K562 treated with DMSO at 1 percent for 12 hours (cell line): ENCODE results near the gene AXIN1. TPM values are rescaled to one million over a fixed set of nuclear protein-coding genes. Genes with fewer than 3 reads are reported as not detected.

Source experiments
- total RNA-seq: library from RNA; unstranded; fragments of 300-600 nt; gene quantifications from 2 replicates; pipeline ENCODE4 v1.2.3, GENCODE V29; 2022; ENCODE audit not compliant: insufficient read depth

The AXIN1 gene, protein sequence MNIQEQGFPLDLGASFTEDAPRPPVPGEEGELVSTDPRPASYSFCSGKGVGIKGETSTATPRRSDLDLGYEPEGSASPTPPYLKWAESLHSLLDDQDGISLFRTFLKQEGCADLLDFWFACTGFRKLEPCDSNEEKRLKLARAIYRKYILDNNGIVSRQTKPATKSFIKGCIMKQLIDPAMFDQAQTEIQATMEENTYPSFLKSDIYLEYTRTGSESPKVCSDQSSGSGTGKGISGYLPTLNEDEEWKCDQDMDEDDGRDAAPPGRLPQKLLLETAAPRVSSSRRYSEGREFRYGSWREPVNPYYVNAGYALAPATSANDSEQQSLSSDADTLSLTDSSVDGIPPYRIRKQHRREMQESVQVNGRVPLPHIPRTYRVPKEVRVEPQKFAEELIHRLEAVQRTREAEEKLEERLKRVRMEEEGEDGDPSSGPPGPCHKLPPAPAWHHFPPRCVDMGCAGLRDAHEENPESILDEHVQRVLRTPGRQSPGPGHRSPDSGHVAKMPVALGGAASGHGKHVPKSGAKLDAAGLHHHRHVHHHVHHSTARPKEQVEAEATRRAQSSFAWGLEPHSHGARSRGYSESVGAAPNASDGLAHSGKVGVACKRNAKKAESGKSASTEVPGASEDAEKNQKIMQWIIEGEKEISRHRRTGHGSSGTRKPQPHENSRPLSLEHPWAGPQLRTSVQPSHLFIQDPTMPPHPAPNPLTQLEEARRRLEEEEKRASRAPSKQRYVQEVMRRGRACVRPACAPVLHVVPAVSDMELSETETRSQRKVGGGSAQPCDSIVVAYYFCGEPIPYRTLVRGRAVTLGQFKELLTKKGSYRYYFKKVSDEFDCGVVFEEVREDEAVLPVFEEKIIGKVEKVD
- total RNA-seq: 28.6 and 39.4 TPM in 2 replicates

DNA sequence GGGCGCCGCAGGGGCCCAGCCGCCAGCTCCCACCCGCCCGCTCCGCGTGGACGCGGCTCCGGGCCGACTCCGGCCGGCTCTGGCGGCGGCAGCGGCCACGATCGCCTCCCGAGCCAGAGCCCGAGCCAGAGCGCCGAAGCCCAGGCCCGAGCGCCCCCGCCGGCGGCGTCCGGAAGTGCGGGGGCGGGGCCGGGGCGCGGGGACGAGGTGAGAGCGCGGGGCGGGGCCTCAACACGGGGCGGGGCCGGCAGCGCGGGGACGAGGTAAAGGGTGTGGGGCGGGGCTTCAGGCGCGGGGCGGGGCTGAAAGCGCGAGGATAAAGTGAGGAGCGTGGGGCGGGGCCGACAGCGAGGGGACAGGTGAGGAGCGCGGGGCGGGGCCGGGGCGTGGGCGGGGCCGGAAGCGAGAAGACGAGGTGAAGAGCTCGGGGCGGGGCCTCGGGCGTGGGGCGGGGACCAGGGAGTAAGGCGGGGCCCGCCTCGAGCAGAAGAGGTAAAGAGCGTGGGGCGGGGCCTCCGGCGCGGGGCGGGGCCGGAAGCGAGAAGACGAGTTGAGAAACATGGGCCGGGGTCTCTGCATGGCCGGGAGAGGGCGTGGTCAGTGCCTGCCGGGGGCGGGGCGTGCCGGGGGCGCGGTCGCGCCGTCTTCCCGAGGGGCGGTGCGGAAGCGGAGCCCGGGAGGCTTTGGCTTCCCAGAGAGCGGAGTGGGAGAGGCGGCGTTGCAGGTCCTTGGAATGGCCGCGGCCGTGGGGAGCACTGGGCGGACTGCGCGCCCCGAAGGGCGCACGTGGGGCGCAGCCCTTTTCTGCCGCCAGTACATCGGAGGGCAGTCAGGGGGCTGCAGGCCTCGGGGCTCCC, at the start of gene AXIN1:
TSS of gene AXIN1 (minus strand) at position 177 of the 857 bp plus-strand sequence. CDS start 5,698 bp downstream, outside the sequence.

DNA sequence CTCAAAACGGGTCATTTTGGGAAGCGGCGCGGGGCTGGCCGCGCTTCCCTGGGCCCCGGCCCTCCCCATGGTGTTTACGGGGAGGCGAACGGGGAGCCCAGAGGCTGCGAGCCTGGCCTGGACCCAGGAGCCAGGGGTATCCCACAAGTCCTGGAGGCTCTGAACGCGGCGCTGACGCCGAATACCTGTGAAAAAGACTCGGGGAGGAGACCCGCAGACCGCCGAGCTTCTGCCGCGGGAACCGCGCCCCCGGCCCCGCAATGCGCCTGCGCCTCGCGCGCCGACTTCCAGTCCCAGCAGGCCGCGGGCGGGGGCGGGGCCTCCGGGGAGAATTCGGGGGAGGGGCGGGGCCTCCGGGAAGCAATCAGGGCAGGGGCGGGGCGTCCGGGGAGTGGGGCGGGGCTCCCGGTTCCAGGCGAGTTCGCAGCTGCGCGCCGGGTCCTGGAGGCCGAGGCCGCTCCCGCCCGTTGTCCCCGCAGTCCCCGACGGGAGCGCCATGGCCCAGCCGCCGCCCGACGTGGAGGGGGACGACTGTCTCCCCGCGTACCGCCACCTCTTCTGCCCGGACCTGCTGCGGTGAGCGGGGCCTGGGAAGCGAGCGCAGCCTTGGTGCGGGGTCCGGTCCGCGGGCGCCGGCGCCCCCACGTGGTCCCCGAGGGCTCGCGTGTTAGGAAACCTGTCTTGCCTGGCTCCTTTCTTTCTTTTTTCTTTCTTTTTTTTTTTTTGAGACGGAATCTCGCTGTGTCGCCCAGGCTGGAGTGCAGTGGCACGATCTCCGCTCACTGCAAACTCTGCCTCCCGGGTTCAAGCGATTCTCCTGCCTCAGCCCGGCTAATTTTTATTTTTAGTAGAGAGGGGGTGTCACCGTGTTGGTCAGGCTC, 49.2 kb upstream of the AXIN1 start, which contains the start of gene DECR2:
TSS of gene DECR2 (plus strand) at position 418 of the 881 bp plus-strand sequence. CDS start at position 497, 79 bp downstream.

GRCh38 chr16:397135-397661, 44.7 kb upstream of the AXIN1 start, which contains the start of gene NME4:
Gene NME4, plus strand, starts transcription at chr16:397199. Its CDS starts 24 bp downstream, at chr16:397223.

DNA sequence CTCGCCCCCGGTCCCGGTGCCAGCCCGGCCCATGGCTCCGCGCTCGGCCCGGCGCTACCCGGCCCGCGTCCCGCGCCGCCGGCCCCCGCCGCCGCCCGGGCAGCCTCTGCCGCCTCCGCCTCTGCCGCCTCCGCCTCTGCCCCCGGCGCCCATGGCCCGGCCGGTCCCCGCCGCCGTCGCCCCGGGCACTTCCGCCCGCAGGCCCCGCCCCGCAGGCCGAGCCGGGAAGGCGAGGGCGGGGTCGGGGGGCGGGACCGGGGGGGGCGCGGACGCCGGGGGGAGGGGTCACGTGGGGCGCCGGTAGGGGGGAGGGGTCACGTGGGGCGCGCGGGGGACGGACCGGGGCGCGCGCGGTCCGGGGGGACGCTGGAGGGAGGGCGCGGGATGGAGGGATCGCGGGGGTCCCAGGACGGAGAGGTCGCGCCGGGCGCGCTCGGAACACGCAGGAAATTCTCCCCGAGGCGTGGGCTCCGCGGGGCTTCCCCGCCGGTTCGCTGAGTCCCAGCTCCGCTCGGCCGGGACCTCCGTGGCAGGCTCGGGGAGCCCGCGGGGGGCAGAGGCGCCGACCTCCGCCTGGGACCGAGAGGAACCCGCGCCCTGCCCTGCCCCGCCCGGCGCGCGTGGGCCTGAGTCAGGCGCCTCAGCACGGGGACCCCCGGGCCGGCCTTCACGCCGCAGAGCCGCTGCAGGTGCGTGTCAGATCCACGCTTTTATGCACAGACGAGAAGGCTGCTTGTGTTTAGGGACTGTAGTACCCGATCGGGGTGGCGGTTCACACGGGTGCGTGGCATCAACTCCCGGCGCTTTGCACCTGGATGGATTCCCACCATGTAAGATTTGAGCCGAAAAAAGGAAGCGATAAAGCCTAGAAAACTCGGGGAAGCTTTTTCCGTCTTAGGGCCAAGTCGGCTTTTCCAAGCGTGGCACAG, 29.5 kb upstream of the AXIN1 start, which contains the start of gene PGAP6:
TSS of gene PGAP6 (minus strand) at position 190 of the 929 bp plus-strand sequence. CDS start at position 33, 157 bp downstream.

GRCh38 chr16:370443-370842, 17.9 kb upstream of the AXIN1 start, which contains the start of gene MRPL28:
Gene MRPL28, minus strand, starts transcription at chr16:370538. Its CDS starts 320 bp downstream, at chr16:370218.

GRCh38 chr16:283033-283805, 69.3 kb downstream of the AXIN1 start, which contains the start of gene PDIA2:
Gene PDIA2, plus strand, starts transcription at chr16:283164. Its CDS starts 6 bp downstream, at chr16:283170.

GRCh38 chr16:280552-280951, 72.0 kb downstream of the AXIN1 start, which contains the start of gene ARHGDIG:
Gene ARHGDIG, plus strand, starts transcription at chr16:280591. Its CDS starts 90 bp downstream, at chr16:280681.

GRCh38 chr16:275786-276232, 76.7 kb downstream of the AXIN1 start, which contains the start of gene RGS11:
Gene RGS11, minus strand, starts transcription at chr16:275944. Its CDS starts 33 bp downstream, at chr16:275911.

Other genes with a start within 250 kb of the AXIN1 start
- gene NPRL3, start 214.1 kb downstream of the AXIN1 start, total RNA-seq: 24.8 and 44.1 TPM in 2 replicates
- gene HBZ, start 200.1 kb downstream of the AXIN1 start, total RNA-seq: 91.5 and 152 TPM in 2 replicates
- gene HBM, start 186.7 kb downstream of the AXIN1 start, total RNA-seq: not detected in 2 replicates
- 139 and 152 TPM in 2 replicates for gene HBA2, start 179.8 kb downstream of the AXIN1 start, total RNA-seq
- gene HBA1, start 176.0 kb downstream of the AXIN1 start, total RNA-seq: 556 and 839 TPM in 2 replicates
- gene HBQ1, start 172.3 kb downstream of the AXIN1 start, total RNA-seq: 34.4 and 92.7 TPM in 2 replicates
- gene LUC7L, start 123.3 kb downstream of the AXIN1 start, total RNA-seq: 48.4 and 56.4 TPM in 2 replicates
- gene FAM234A, start 117.9 kb downstream of the AXIN1 start, total RNA-seq: 78.1 and 81.9 TPM in 2 replicates
- not detected in 2 replicates for gene RGS11, start 76.8 kb downstream of the AXIN1 start, total RNA-seq
- gene ARHGDIG, start 72.1 kb downstream of the AXIN1 start, total RNA-seq: not detected in 2 replicates
- not detected in 2 replicates for gene PDIA2, start 69.6 kb downstream of the AXIN1 start, total RNA-seq
- gene MRPL28, start 17.8 kb upstream of the AXIN1 start, total RNA-seq: 89.7 and 105 TPM in 2 replicates
- gene PGAP6, start 29.3 kb upstream of the AXIN1 start, total RNA-seq: 86.0 and 95.6 TPM in 2 replicates
- 138 and 154 TPM in 2 replicates for gene NME4, start 44.5 kb upstream of the AXIN1 start, total RNA-seq
- 36.2 and 36.4 TPM in 2 replicates for gene DECR2, start 49.2 kb upstream of the AXIN1 start, total RNA-seq
- gene RAB11FIP3, start 72.9 kb upstream of the AXIN1 start, total RNA-seq: 10.5 and 18.8 TPM in 2 replicates
- gene CAPN15, start 175.0 kb upstream of the AXIN1 start, total RNA-seq: 40.3 and 60.1 TPM in 2 replicates
- gene PRR35, start 207.7 kb upstream of the AXIN1 start, total RNA-seq: not detected in 2 replicates
- 8.4 and 8.5 TPM in 2 replicates for gene NHLRC4, start 214.3 kb upstream of the AXIN1 start, total RNA-seq
- 31.0 and 43.5 TPM in 2 replicates for gene PIGQ, start 217.2 kb upstream of the AXIN1 start, total RNA-seq
- 26.5 and 38.7 TPM in 2 replicates for gene RAB40C, start 237.3 kb upstream of the AXIN1 start, total RNA-seq